GM21381 (cell line): ENCODE data around the gene GRK2.
"Not testable (repeated sequence)": the region's sequence is repeated elsewhere in the genome, so short reads cannot be mapped to it uniquely, and the experiment has no call there.

ENCODE experiments used
- ATAC-seq: cut with Tn5 transposase; IDR thresholded peaks from one replicate; pipeline ENCODE4 v1.9.1; 2021; ENCODE audit warnings: mild to moderate bottlenecking, moderate library complexity; ENCODE audit not compliant: unreplicated experiment

Gene GRK2

GRCh38 chr11:67253872-67254624, 12.2 kb upstream of the GRK2 start:
- ATAC-seq: no peak

GRCh38 chr11:67254798-67255197, 11.5 kb upstream of the GRK2 start:
- no peak for ATAC-seq

GRCh38 chr11:67255353-67255752, 10.9 kb upstream of the GRK2 start:
- ATAC-seq: no peak

- ATAC-seq: no peak
Measured at GRCh38 chr11:67255864-67256263, 10.4 kb upstream of the GRK2 start.

- no peak for ATAC-seq
Measured at GRCh38 chr11:67256477-67257135, 9.7 kb upstream of the GRK2 start.

GRCh38 chr11:67260406-67260805, 5.9 kb upstream of the GRK2 start:
- ATAC-seq: no peak

- ATAC-seq: not testable (repeated sequence)
Measured at GRCh38 chr11:67260885-67261639, 5.2 kb upstream of the GRK2 start.

GRCh38 chr11:67261640-67261945, 4.7 kb upstream of the GRK2 start:
- ATAC-seq: no peak

GRCh38 chr11:67261946-67262681, 4.2 kb upstream of the GRK2 start:
- no peak for ATAC-seq

GRCh38 chr11:67262731-67263675, 3.3 kb upstream of the GRK2 start:
- ATAC-seq: no peak

- ATAC-seq: no peak
Measured at GRCh38 chr11:67264260-67264659, 2.0 kb upstream of the GRK2 start.

GRCh38 chr11:67264877-67265632, 1.2 kb upstream of the GRK2 start:
- no peak for ATAC-seq

GRCh38 chr11:67265633-67266448, 432 bp upstream of the GRK2 start:
- peak; percentile 36 for ATAC-seq

GRCh38 chr11:67267188-67268080, 1.2 kb downstream of the GRK2 start:
- no peak for ATAC-seq

GRCh38 chr11:67268081-67268961, 2.0 kb downstream of the GRK2 start:
- no peak for ATAC-seq

GRCh38 chr11:67268962-67269268, 2.6 kb downstream of the GRK2 start:
- ATAC-seq: no peak
